GM18526 (cell line): ENCODE measurements around the gene RCL1.

Experiments
- POLR2A ChIP-seq: IDR thresholded peaks from 3 replicates; pipeline ENCODE4 v1.6.1; 2011; ENCODE audit not compliant: insufficient read length; ENCODE audit errors: extremely low read depth

The RCL1 gene

GRCh38 chr9:4826417-4827166 is 33.8 kb downstream of the RCL1 start:
- TF ChIP-seq POLR2A: no peak

DNA sequence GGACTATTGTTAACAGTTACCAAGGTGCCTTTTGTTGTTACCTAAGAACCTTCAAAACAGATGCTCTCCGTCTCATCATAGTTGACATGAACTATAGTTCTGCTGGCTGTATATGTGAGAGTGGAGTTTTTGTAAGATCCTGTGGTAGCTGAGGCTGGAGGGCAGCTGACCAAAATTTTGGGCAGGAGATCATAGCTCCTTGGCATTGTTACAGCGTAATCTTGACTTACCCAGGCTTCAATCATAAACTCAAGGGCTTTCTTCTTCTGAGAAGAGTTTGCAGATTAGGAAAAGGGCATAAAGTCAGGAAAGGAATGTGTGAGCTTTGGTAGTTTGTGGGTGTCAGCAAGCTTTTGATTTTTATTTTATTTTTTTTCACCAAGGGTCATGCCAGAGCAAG is 34.5 kb downstream of the RCL1 start:
- no peak for TF ChIP-seq POLR2A

GRCh38 chr9:4828761-4829160 is 36.0 kb downstream of the RCL1 start:
- no peak for TF ChIP-seq POLR2A

- TF ChIP-seq POLR2A: no peak
These were observed 37.2 kb downstream of the RCL1 start for GRCh38 chr9:4829969-4830368.

DNA sequence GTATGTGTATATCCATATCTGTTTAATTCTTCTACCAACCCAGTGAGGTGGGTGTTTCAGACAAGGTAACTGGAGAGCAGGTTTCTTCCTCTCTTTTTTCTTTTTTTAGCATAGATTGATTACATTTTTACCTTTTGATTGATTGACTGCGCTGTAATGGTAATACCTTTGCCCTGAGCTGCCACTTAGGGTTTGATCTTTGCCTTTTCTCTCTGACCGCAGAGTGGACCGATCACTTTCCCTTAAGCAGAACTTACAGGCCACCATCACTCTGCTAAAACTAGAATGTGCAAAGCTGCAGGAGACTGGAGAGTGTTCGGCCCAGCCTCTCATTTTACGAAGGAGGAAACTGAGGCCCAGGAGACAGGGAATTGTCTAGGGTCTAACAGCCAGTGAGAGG is 38.0 kb downstream of the RCL1 start:
- no peak for TF ChIP-seq POLR2A

DNA sequence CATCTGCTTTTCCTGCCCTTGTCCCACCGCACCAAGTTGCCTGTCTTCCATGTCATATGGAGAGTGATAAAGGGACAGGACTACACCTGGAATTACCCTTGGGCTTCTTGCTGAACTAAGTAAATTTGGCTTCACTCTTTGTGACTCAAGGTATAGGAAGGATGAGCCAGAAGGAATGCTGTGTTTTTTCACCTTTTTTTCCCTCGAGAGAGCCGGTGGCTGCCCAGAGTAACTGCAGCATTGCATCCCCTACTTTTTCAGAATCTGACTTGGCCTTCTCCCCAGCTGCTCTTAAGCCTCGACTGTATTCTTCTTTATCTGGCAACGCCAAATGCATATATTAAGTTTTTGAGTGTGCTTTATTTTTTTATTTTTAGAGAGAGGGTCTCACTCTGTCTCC is 38.4 kb downstream of the RCL1 start:
- no peak for TF ChIP-seq POLR2A

- TF ChIP-seq POLR2A: no peak
These were observed 39.2 kb downstream of the RCL1 start for GRCh38 chr9:4831944-4832343.

DNA sequence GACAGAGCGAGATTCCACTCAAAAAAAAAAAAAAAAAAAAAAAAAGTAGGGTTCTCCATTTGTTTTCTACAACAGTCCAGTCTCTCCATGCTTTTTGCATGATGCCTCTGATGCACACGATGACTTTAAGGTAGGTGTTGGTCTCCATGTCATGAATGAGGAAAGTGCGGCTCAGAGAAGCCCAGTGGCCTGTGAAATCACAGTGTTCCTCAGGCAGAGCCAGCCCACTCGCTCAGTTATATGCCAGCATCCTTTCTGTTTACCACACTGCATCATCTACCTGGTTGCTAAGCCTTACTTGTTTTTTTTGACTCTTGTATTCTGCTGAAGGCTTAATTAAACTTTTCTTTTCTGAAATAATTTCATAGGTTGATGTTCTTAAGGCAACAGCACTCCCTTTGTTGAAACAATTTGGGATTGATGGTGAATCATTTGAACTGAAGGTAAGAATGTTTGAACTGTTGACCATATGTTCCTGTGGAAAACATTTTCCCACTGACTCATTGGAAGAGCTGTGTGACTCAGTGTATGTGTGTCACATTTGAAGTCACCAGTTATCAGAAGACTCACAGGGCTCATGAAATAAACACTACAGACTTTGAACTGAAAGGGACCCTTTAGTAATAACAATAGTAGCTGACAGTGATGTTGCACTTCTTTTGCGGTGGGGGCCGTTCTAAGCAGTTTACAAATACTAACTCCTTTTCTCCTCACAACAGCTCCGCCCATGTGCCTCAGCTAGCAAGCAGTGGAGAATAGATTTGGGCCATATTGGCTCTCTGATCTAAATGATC is 40.2 kb downstream of the RCL1 start:
- TF ChIP-seq POLR2A: no peak

GRCh38 chr9:4833781-4834560 is 41.2 kb downstream of the RCL1 start:
- TF ChIP-seq POLR2A: no peak

- no peak for TF ChIP-seq POLR2A
These were observed 43.9 kb downstream of the RCL1 start for GRCh38 chr9:4836676-4837075.

DNA sequence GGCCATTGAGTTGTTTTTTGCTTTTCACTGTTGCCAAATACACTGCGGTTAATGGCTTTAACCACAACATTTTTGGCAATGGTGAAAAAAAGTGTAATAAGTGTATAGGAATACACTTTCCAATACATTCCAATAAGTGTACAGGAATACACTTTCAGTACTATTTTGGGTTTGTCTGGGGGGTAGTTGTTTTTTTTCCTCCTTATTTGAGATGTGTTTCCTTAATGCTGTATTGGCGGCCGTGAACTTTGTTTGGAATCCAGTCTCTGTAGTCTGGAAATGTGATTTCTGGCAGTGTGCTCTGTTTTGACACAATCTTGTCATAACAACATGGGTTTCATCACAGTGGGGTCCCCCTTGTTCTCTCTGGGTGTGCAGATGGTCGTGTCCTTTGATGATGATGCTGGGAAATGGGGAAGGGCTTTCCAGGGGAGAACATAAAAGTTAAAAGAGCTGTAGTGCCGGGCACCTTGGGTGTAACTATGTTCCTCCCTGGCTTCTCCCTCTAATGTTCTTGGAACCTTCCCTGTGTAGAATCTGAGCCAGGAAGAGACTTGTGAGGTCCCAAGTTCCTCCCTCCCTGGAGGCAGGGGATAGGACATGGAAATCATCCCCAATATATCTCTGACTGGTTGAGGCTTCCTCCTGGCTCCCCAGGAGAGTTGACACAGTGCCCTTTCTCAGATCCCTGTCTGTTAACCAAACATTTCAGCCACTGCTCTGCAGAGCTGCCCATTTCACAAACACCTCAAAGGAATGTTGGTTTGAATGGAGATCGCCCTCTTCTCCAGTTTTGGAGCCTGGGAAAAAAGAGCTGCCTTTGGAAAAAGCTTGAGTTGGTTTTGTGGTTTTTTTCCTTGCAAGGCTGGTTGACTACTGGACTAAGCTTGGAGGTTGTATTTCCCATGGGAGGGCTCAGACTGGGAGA is 44.8 kb downstream of the RCL1 start:
- no peak for TF ChIP-seq POLR2A

DNA sequence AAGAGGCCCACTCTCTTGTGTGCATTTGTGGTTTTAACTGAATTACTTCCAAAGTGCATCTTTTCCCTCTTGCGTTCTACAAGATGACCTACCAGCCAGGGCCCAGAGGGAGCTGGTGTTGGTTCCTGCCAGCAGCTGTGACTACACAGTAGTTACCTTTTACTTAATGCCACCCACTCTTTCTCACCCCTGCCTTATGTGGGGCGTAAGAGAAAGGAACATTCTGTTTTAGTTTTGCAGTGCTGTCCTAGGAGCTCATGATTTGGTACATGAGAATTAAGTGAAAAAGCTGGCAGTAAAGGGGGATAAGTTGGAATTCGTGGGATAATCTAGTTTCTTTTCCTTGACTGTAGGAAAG is 45.4 kb downstream of the RCL1 start:
- TF ChIP-seq POLR2A: no peak

DNA sequence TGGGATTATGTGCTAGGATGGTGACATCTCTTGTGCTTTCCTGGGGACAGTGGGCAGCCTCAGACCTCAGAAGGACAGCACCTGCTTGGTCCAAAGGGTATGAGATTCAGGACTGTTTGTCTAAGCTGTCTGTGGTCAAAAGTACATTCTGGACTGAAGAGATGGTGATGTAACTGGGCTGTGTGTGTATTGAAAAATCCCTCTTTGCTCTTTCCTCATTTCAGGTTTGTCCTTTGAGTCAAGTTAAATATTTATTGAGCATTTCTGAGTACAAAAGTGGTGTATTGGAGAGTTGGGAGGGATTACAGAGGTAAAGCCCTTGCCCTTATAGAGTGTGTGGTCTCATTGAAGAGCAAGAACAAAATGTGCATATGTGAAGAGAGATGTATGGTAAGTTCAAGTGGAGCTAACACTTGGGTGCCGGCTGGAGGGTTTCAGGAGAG is 46.7 kb downstream of the RCL1 start:
- TF ChIP-seq POLR2A: no peak

DNA sequence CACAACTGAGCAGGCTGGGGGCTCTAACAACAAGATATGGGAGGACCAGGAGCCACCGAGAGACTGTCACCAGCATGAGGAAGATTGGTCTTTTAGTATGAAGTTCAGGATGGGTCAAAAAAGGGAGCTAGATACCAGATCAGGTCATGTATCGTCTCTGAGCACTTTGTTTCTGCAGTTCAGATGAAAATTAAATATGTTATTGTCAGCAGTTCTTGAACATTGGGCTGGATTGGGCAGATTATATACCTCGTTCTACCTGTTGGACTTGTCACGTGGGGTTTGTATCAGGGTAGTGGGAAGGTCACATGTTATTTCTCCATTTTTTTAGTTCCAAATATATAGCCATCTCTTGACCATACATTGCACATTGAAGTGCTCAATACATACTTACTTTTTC is 47.3 kb downstream of the RCL1 start:
- no peak for TF ChIP-seq POLR2A

DNA sequence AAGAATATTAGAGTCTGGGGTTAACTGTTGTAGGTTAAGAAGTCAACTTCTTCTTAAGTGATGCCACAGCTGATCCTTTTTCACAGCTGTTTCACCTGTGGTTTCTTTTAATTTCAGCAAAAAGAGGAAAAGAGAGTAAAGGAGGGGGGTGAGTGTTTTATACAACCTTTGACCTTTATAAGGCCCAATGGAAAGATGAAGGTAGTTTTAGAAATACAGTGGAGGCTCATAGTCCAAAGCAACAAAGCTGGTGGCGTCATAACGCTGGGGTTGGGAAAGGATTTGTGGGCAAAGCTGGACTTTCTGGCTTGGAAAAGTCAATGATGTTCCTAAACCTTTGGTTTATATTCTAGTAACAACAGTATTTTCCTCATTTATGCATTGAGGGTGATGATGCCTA is 49.5 kb downstream of the RCL1 start:
- no peak for TF ChIP-seq POLR2A

DNA sequence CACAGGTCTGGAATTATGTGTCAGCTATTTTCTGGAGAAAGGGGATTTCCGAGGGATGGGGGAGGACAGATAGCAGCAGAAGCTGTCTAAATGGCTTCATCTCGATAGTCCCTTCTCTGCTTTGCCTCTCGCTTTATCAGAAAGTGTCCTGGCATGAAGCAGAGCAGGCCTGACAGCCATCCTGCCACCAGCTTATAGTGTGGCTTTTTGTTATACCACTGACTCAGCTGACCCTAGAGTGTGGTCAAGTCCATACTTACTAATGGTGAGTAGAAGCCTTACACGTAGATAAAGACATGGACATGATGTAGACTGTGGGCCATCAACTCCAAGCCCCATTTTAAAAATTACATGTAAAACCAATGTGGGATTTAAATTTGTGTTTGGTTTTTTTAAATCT is 50.0 kb downstream of the RCL1 start:
- no peak for TF ChIP-seq POLR2A
